Activated T-helper 1 cell treated with anti-CD3 and anti-CD28 coated beads, Interleukin-2, amount 50 U/mL, for 16 hours (primary cell): Measurements from ENCODE around the gene SMURF2.
"Not testable (repeated sequence)": the region's sequence is repeated elsewhere in the genome, so short reads cannot be mapped to it uniquely, and the experiment has no call there.

Experiments used
- DNase-seq, 2 donors: peaks; one replicate each; pipeline ENCODE4 v3.0.0-alpha.2; 2020; ENCODE audit warnings: low read depth in 1 of 2, low spot score in 1 of 2

SMURF2 gene

DNA sequence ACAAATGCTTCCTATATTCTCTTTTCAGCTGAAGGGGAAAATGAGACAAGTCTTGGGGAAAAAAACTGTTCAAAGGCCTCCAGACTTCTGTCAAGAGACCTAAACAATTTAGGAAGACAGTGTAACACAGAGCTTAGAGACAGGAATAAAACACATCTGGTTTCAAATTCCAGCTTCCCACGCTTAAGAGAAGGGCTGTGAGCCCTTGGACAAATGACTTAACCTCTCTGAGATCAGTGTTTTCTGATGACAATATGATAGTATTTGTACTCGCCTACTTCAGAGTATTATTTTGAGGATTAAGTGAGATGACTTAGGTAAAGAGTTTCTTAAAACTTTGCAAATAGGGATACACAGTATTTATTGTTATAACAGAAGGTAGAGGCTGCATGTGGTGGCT is 29.5 kb downstream of the SMURF2 start:
- DNase-seq: no peak

DNA sequence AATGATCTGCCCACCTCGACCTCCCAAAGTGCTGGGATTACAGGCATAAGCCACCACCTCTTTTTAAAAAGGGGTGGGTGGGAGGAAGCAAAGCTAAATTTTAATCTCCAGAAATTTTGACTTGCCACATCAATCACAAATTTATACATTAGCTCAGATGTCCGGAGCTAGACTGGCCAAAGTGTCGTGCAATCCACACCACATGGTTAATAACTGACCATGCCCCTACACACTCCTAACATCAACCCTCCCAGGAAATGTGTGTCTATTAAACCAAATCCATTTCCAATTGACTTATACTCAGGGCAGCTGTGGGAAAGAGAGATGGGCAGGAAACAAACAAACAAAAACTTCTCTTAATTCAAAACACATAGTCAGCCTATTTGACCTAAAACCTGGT is 29.9 kb downstream of the SMURF2 start:
- no peak for DNase-seq

DNA sequence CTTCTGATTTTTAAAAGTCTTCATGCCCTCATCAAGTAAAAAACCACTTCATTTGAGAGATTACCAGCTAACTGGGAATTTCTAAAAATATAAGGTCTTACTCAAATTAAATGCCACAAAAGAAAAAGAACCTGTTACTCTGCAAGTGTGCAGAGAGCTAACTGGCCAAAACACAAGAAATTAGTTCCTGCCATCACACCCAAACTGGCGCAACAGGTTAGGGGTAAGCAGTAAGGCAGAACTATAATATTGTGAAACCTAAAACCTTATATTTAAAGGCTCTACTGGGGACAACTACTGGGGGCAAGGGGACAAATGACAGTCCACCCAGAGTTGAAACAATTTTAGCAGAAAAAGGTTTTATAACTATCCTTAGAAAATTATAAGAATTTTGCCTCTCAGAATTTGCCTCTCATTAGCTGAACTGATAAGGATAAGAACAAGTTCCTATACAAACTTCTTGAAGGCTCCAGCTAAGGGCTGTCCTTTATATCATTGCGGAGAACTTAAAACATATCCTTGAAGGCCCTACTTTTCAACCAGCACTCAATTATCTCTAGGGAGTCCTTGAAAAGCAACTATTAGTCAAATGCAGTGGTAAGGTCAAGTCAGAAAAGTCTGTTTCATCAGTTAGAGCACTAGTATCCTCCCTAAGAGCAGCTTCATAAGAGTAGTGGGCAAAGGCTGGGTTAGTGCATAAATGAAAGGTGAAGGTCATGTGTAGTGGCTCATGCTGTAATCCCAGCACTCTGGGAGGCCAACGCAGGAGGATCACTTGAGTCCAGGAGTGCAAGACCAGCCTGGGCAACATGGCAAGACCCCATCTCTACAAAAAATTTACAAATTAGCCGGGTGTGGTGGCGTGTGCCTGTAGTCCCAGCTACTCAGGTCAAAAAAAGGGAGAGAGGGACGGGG is 31.5 kb downstream of the SMURF2 start:
- no peak for DNase-seq

DNA sequence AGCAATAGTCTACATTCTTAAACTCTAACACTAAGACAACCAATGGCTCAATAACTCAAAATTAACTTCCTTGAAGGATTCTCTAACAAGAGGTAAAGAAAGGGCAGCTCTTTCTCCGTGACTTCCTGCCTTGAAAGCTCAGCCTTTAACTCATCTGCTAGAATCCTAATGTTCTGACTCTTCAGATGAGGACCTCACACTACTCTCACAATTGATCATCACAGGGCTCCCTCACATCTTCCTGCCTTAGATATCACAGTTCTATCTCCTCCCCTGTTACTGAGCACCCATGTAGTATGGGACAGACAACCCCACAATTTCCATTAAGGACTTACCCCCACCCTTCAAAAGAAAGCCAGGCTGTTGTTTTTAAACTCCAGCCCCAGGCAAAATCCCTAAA is 33.5 kb downstream of the SMURF2 start:
- no peak for DNase-seq

DNA sequence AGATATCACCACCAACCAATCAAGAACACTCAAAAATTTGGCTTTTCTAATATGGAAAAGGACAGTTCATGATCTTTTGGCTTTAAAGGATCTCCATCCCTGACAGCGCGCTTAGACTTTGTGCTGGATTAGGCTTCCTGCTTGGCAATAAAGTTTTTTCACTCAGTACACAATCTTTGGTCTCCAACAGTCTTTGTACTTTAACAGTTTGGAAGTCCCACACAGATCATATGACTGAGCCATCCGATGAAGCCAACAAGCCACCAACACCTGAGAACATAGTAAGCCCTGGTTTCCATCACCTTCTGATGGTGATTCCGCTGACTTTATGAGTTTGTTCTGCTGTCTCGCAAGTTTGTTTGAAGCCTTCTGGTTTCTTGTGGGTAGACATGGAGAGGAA is 34.3 kb downstream of the SMURF2 start:
- DNase-seq: no peak

DNA sequence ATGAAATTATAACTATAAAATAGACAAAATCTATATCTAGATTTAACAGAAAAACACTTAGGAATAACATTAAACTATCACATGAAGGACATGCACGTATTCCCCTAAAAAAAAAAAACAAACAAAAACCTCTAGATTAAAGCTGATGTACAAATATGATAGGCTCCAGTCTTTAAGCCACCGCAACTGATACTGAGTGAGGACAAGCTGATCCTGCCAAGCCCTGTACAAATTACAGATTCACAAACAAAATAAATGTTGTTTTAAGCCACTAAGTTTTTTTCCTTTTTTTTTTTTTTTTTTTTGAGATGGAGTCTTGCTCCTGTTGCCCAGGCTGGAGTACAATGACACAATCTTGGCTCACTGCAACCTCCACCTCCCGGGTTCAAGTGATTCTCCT is 35.3 kb downstream of the SMURF2 start:
- no peak for DNase-seq

DNA sequence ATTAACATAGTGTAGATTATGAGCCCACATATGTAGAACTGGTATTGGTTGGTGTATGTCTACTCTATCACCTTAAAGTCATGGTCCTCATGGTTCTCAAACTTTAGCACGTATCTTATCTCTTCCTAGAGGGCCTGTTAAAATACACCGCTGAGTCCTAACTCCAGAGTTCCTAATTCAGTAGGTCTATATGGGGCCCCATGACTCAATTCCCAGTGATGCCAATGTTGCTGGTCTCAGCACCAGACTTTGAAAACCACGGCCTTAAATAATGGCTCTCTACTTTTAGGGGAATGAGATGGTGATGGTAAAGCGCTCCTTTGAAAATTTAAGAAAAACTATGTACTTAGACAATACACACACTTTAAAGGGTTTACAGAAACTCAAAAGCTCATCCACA is 36.6 kb downstream of the SMURF2 start:
- no peak for DNase-seq

DNA sequence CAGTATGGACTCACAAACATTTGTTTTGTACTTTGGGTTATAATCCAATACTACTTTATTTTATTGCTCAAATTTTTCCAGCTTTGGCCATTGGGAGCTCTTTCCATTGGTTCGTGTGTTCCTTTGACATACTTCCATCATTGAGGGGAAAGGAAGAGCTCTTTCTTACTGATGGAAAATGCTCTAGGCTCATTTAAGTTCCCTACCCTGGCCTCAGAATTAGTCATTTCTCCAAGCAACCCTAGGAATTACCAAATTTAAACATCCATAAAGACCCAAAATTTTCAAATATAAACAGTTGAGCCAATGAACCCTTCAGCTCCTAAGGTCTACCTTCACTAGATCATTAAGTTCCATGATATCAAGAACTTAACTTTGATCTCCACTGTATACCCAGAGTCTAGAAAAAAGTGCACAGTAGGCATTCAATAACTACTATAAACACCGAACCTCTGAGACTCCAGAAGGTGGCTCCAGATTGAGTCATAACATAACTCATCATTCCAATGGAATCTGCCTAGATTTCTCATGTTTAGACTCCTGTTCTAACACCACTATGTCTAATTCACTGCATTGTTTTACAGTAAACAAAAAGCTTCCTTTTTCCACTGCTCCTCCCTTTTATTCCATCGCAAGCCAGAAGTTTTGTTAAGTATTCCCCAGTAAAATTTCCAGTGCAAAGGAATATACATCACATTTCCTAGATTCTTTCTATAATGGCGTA is 39.0 kb downstream of the SMURF2 start:
- no peak for DNase-seq

DNA sequence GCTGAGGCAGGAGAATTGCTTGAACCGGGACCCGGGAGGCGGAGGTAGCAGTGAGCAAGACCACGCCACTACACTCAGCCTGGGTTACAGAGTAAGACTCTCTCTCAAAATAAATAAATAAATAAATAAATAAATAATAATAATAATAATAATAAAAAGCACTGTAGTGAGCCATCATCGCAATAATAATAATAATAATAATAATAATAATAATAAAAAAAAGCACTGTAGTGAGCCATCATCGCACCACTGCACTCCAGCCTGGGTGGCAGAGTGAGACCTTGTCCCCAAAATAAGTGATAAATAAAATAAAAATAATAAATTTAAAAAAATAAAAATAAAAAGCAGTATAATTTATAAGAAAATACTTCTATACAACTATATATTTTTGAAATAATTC is 40.3 kb downstream of the SMURF2 start:
- DNase-seq: no peak

DNA sequence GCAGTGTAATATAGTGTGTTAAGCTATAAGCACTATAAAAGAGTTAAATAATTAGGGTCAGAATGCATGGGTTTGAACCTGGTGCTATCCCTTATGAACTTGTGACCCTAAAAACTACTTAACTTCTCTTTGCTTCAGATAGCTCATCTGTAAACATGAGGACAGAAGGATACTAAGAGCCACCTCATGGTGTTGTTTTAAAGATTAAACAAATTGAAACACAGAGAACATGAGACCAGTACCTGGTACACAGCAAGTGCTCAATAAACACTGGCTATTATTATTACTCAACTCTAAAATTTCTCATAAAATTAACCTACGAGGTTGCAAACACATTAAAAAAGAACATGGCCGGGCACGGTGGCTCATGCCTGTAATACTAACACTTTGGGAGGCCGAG is 43.3 kb downstream of the SMURF2 start:
- no peak for DNase-seq

DNA sequence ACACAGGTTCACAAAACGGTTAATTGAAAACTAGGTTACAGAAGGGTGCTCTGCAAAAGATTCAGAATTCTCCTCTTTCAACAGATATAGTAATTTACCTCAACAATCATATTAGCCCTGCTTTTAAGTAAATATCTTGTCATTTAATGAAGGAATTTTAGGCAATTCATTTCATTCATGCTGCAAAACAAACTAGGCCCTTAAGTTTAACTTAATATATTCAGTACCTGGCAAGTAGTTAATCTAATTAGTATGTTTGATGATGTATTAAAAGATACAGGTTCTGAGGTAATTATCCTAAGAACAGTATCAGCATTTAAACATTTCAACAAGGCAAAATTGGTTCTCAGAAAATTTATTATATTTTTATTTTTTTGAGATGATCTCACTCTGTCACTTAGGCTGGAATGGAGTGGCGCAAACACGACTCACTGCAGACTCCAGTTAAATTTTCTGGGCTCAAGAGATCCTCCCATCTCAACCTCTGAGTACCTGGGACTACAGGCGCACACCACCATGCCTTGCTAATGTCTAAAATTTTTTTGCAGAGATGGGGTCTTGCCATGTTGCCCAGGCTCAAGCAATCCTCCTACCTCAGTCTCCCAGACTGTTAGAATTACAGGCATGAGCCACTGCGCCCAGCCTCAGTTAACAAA is 44.9 kb downstream of the SMURF2 start:
- no peak for DNase-seq

DNA sequence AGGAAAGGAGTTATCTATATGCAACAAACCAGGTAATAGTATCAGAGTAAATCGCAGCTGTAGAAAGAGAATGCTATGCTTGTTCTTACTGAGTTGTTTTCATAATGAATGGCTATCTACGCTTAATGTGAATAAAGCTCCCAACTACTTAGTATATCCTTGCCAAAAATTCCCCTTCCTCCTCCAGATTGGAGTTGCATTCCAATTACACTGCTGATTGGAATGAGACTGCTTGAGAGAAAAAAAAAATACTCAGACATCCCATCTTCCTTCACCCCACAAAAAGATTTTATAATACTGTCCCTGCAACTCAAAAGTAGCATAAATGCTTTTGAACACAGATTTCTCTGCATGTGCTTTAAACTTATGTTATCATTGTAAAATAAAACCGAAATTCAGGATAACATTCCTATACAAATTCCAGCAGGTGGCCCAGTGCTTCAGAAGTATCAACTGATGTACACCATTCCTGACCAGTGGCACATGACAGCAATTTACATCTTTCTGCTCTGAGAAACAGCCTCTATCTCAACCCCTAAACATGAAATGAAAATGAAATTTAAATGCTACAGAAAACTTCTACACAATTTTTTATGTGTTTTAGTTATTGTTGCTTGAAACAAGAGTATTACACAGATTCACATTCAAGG is 47.0 kb downstream of the SMURF2 start:
- no peak for DNase-seq

DNA sequence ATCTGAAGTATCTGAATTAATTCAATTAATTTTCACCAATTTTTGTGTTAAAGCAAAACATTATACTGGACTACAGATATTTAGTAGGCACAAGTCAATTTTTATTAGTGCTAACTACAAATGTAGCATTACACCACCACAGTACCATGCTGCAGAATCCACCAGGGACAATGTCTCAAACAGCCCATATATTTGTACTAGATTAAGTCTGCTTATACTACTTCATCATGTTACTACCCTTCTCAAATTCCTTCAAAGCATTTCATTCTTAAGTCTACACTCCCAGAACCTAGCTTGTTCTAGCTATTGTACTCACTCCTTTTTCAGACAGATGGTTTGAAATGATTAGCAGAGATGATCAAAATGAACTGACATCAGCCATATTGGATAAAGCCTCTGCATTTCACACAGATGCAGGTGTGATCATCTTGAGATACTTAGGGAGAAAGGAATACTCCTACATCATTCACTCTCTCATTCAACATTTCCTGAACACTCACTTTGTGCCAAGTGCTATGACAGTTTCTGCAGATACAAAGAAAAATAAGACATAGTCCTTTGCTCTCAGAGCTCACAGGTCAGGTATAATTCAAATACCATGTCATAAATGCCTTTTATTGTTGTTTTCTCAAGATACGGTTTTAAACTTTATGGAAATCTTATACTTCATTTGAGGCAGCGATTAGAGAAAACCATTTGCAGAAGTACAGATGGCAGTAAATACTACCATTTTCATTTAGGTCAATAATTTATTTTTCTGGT is 47.7 kb downstream of the SMURF2 start:
- DNase-seq: no peak

DNA sequence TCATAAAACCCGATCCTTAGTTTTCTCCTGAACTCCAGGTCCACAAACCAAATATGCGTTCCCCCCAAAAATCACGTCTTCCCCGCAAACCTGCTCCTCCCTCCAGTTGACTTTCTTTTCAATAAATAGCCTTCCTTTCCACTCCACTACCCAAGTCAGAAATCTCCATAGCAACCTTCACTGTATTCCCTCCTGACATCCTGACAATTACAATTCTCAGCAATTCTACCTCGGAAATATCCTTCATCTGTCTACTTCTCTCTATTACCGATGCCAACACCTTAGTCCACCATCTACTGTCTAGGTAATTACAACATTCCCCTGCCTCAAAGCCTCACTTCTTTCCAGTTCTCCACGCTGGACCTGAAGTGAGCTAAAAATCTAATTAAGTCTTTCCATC is 50.7 kb downstream of the SMURF2 start:
- no peak for DNase-seq

DNA sequence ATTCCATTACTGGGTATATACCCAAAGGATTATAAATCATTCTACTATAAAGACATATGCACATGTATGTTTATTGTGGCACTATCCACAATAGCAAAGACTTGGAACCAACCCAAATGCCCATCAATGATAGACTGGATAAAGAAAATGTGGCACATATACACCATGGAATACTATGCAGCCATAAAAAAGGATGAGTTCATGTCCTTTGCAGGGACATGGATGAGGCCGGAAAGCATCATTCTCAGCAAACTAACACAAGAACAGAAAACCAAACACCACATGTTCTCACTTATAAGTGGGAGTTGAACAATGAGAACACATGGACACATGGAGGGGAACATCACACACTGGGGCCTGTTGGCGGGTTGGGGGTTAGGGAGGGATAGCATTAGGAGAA is 51.9 kb downstream of the SMURF2 start:
- not testable (repeated sequence) for DNase-seq

DNA sequence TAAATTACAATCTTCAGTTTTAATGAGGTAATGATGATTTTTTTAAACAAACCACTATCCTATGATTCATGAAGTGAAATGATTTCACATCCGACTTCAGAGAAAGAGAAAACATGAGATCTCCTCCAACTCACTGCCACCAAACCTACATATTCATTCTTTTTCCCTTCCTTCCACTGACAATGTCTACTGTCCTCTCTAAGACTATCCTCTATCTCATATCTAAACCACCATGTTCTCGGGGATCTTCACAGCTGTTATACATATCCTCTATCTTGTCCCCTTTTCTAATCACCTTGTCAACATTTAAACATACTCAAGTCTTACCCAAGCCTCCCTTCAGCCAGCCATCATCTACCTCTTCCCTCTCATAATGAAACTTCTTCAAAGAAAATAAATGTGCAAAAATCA is 53.5 kb downstream of the SMURF2 start:
- DNase-seq: no peak

DNA sequence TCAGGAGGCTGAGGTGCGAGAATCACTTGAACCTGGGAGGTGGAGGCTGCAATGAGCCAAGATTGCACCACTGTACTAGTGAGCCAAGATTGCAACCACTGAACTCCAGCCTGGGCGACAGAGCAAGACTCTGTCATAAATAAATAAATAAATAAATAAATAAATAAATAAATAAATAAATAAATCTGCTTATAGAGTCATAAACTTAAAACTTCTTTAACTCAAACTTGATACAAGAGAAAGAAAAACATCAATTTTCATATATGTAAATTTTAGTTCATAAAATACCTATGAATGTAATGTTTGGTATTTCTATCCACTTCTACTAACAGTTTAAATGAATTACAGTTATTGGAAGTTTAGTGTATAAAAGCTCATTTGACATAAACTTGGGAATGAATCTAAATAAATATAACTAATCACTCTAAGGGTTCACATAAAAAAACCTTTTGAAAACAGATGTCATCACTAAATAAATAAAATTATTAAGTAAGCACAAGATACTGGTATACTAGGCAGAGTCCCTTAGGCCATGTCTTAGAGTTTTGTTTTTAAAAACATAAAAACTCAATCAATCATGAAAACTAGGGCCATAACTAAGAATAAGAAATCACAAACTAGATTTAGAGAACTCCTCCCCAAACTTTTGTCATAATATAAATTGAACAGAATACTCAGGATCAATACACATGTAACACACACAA is 54.1 kb downstream of the SMURF2 start:
- DNase-seq: no peak

DNA sequence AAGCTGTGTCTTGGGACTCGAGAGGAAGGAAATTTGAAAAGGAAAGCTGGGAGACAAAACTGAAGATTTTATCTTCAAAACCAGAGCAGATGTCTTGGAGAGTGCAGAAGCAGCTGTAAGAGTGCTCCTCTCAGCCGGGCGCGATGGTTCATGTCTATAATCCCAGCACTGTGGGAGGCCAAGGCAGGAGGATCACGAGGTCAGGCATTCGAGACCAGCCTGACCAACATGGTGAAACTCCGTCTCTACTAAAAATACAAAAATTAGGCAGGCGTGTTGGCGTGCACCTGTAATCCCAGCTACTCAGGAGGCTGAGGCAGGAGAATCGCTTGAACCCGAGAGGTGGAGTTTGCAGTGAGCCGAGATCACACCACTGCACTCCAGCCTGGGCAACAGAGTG is 57.6 kb downstream of the SMURF2 start:
- not testable (repeated sequence) for DNase-seq

DNA sequence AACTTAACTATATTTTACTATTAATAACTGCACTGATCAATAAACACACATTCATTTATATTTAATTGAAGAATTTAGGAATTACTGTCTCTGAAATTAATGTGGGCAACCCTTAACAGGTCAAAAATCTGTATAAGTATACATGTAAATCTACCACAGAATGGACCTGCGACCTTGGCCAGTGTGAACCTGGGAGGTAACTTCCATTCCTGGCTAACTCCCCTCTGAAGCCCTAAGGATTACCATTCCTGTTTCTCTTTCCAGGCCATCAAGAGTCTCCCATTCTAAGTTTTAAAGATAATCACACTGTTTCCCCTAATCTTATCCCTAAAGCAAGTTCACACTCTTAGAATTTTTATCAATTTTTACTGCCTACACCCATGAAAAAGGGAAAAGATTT is 58.1 kb downstream of the SMURF2 start:
- DNase-seq: no peak

DNA sequence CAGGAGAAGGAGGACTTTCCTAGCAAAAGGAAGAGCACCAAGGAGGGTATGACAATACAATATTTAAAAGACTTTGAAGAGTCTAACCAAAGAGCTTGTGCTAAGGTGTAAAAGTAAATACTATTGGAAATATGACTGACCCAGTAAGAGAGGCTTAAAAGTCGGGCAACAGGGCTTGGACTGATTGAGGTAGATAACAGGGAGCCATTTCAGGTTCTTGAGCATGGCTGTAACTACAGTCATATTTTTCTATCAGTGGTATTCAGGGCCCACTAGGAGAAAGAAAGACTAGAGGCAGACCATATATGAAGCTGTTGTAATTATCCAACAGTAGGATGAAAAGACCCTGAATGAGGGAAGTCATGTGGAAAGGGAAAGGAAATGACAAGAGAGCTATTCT is 62.3 kb downstream of the SMURF2 start:
- DNase-seq: no peak
